GM12891 (cell line): Measurements from ENCODE around the gene PPID.
A peak's percentile ranks its signal among the peaks of the same experiment; 100 is the strongest.
"Not testable (repeated sequence)": the region's sequence is repeated elsewhere in the genome, so short reads cannot be mapped to it uniquely, and the experiment has no call there.

Experiments
- DNase-seq: peaks from one replicate; pipeline ENCODE4 v3.0.0; 2011; ENCODE audit warnings: low spot score; ENCODE audit not compliant: insufficient read length
- FAIRE-seq: peaks from 2 replicates; lab custom pipeline; 2011; peaks lifted over from hg19 to GRCh38; lab: Jason Lieb, UNC
- PAX5 ChIP-seq: IDR thresholded peaks from 2 replicates; pipeline ENCODE4 v1.6.1; 2011; ENCODE audit warnings: low read length, moderate library complexity, mild to moderate bottlenecking; ENCODE audit not compliant: insufficient read depth, severe bottlenecking
- POLR2A ChIP-seq: IDR thresholded peaks from 2 replicates; pipeline ENCODE4 v1.6.1; 2011; ENCODE audit warnings: low read depth, low read length, control low read depth
- POLR2AphosphoS5 ChIP-seq: IDR thresholded peaks from 2 replicates; pipeline ENCODE4 v1.6.1; 2011; ENCODE audit warnings: low read depth, low read length, control low read depth
- POU2F2 ChIP-seq: IDR thresholded peaks from 2 replicates; pipeline ENCODE4 v1.6.1; 2011; ENCODE audit warnings: low read depth, mild to moderate bottlenecking, control low read depth, low read length, moderate library complexity
- SPI1 ChIP-seq: IDR thresholded peaks from 2 replicates; pipeline ENCODE4 v1.6.1; 2011; ENCODE audit warnings: low read depth, low read length, control low read depth
- TAF1 ChIP-seq: IDR thresholded peaks from 2 replicates; pipeline ENCODE4 v1.6.1; 2011; ENCODE audit warnings: low read depth, low read length, control low read depth

Gene PPID

GRCh38 chr4:158739600-158739999 lies 16.4 kb upstream of the PPID start:
- no peak for TF ChIP-seq TAF1
- no peak for TF ChIP-seq POU2F2
- no peak for TF ChIP-seq POLR2A
- TF ChIP-seq SPI1, result no peak
- TF ChIP-seq POLR2AphosphoS5, result no peak
- no peak for TF ChIP-seq PAX5
- FAIRE-seq, result no peak
- no peak for DNase-seq

- no peak for DNase-seq
- TF ChIP-seq TAF1 (no peak), POLR2AphosphoS5 (no peak), POU2F2 (no peak)
- no peak for FAIRE-seq
Observed at GRCh38 chr4:158738866-158739265, 15.7 kb upstream of the PPID start.

GRCh38 chr4:158729716-158730559 lies 6.7 kb upstream of the PPID start:
- no peak for DNase-seq
- TF ChIP-seq POLR2AphosphoS5, result no peak
- TF ChIP-seq POLR2A, result no peak
- TF ChIP-seq TAF1, result no peak
- TF ChIP-seq SPI1, result no peak
- TF ChIP-seq PAX5, result no peak
- TF ChIP-seq POU2F2, result no peak
- FAIRE-seq, result no peak

- no peak for FAIRE-seq
- TF ChIP-seq POLR2AphosphoS5, result no peak
- TF ChIP-seq PAX5, result no peak
- TF ChIP-seq POLR2A, result no peak
- TF ChIP-seq POU2F2, result no peak
- TF ChIP-seq TAF1, result no peak
- no peak for TF ChIP-seq SPI1
- no peak for DNase-seq
Observed at GRCh38 chr4:158728236-158728635, 5.0 kb upstream of the PPID start.

GRCh38 chr4:158726633-158727032 lies 3.4 kb upstream of the PPID start:
- no peak for TF ChIP-seq TAF1
- TF ChIP-seq POLR2A, result no peak
- TF ChIP-seq POU2F2, result no peak
- TF ChIP-seq POLR2AphosphoS5, result no peak
- no peak for TF ChIP-seq PAX5
- TF ChIP-seq SPI1, result no peak
- no peak for FAIRE-seq
- no peak for DNase-seq

- FAIRE-seq (no peak), DNase-seq (no peak)
- no peak for TF ChIP-seq TAF1
- no peak for TF ChIP-seq POLR2AphosphoS5
Observed at GRCh38 chr4:158724637-158725036, 1.4 kb upstream of the PPID start.

GRCh38 chr4:158722291-158722916 lies 792 bp downstream of the PPID start:
- DNase-seq (no peak), FAIRE-seq (peak; percentile 93)
- no peak for TF ChIP-seq TAF1
- TF ChIP-seq POLR2AphosphoS5, result no peak
- TF ChIP-seq POU2F2, result no peak
- no peak for TF ChIP-seq PAX5
- no peak for TF ChIP-seq POLR2A
- TF ChIP-seq SPI1, result no peak

GRCh38 chr4:158721680-158722079 lies 1.5 kb downstream of the PPID start:
- DNase-seq (no peak), FAIRE-seq (no peak)
- no peak for TF ChIP-seq POLR2A
- no peak for TF ChIP-seq SPI1
- TF ChIP-seq TAF1, result no peak
- TF ChIP-seq PAX5, result no peak

- FAIRE-seq, result no peak
- TF ChIP-seq POLR2AphosphoS5, result no peak
- TF ChIP-seq POLR2A, result no peak
- no peak for TF ChIP-seq TAF1
- TF ChIP-seq PAX5, result no peak
- no peak for TF ChIP-seq POU2F2
- TF ChIP-seq SPI1, result no peak
- no peak for DNase-seq
Observed at GRCh38 chr4:158715802-158716201, 7.4 kb downstream of the PPID start.

GRCh38 chr4:158714937-158715336 lies 8.3 kb downstream of the PPID start:
- FAIRE-seq, result no peak
- no peak for DNase-seq
- no peak for TF ChIP-seq TAF1
- TF ChIP-seq PAX5, result no peak
- TF ChIP-seq SPI1, result no peak
- no peak for TF ChIP-seq POLR2AphosphoS5
- no peak for TF ChIP-seq POLR2A
- TF ChIP-seq POU2F2, result no peak

GRCh38 chr4:158712622-158713021 lies 10.6 kb downstream of the PPID start:
- not testable (repeated sequence) for FAIRE-seq

More at GRCh38 chr4:158712622-158713021, 10.6 kb downstream of the PPID start:
- DNase-seq, result not testable (repeated sequence)
